ENCODE results near the gene PTPRC. TPM values are rescaled to one million over a fixed set of nuclear protein-coding genes. Genes with fewer than 3 reads are reported as not detected.

The PTPRC gene, protein sequence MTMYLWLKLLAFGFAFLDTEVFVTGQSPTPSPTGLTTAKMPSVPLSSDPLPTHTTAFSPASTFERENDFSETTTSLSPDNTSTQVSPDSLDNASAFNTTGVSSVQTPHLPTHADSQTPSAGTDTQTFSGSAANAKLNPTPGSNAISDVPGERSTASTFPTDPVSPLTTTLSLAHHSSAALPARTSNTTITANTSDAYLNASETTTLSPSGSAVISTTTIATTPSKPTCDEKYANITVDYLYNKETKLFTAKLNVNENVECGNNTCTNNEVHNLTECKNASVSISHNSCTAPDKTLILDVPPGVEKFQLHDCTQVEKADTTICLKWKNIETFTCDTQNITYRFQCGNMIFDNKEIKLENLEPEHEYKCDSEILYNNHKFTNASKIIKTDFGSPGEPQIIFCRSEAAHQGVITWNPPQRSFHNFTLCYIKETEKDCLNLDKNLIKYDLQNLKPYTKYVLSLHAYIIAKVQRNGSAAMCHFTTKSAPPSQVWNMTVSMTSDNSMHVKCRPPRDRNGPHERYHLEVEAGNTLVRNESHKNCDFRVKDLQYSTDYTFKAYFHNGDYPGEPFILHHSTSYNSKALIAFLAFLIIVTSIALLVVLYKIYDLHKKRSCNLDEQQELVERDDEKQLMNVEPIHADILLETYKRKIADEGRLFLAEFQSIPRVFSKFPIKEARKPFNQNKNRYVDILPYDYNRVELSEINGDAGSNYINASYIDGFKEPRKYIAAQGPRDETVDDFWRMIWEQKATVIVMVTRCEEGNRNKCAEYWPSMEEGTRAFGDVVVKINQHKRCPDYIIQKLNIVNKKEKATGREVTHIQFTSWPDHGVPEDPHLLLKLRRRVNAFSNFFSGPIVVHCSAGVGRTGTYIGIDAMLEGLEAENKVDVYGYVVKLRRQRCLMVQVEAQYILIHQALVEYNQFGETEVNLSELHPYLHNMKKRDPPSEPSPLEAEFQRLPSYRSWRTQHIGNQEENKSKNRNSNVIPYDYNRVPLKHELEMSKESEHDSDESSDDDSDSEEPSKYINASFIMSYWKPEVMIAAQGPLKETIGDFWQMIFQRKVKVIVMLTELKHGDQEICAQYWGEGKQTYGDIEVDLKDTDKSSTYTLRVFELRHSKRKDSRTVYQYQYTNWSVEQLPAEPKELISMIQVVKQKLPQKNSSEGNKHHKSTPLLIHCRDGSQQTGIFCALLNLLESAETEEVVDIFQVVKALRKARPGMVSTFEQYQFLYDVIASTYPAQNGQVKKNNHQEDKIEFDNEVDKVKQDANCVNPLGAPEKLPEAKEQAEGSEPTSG (N-terminal part only)
- not detected in 2 replicates for total RNA-seq

DNA sequence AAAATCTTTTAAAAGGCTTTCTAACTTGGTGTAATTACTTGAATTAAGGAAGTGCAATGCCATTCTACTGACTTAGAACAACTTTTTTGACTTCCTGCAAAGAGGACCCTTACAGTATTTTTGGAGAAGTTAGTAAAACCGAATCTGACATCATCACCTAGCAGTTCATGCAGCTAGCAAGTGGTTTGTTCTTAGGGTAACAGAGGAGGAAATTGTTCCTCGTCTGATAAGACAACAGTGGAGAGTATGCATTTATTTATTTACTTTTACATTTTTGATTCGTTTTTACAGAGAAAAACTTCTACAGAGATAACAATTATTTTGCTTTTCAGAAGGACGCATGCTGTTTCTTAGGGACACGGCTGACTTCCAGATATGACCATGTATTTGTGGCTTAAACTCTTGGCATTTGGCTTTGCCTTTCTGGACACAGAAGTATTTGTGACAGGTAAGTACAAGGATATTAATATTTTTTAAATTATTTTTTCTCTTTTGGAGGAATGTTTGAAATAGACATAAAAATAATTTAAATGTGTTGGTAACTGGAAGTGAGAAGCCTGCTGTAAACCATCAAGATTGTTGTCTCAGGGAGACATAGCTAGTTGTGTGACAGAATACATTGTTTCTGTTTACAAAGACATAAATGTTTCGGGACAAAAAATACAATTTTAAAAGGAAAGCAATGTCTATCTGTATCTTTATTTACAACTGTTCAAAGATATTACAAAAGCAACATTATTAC lies at the start of gene PTPRC:
Gene PTPRC (plus strand): TSS at position 147 of the 742 bp plus-strand sequence. CDS start 229 bp downstream, at position 376.

Other genes with a start within 250 kb of the PTPRC start
- gene ATP6V1G3, start 98.4 kb upstream of the PTPRC start, total RNA-seq: not detected in 2 replicates

All from bronchial smooth muscle cell (primary cell).